ENCODE data around the gene KLHL35. TPM values are rescaled to one million over a fixed set of nuclear protein-coding genes. Genes with fewer than 3 reads are reported as not detected.

KLHL35 gene
- total and polyA plus RNA-seq, 2 experiments from 2014 or later = 0.63 to 1.7 TPM

- no peak for TF ChIP-seq CTCF (IDR thresholded peaks at IDR 0.05; ENCODE audit: poor library complexity)
- no peak for TF ChIP-seq EZH2 (IDR thresholded peaks at IDR 0.05; ENCODE audit: borderline replicate concordance)
- no peak for TF ChIP-seq EZH2phosphoT487 (IDR thresholded peaks at IDR 0.05; ENCODE audit: low read depth, severe bottlenecking, unreplicated experiment)
- H3K36me3 ChIP-seq (replicated peaks; ENCODE audit: insufficient read depth, low read depth) = no peaks in the 10 kb centered on the region
These were observed 9.3 kb upstream of the KLHL35 start for GRCh38 chr11:75442161-75442885.

GRCh38 chr11:75441804-75442132, 8.8 kb upstream of the KLHL35 start:
- Histone ChIP-seq H3K79me2 (no peaks in the 10 kb centered on the region), H3K4me2 (no peak overlapping the region), H3K9me3 (ENCODE audit: low read depth) (no peaks in the 10 kb centered on the region), H3K9me2 (replicated peaks; ENCODE audit: insufficient read depth) (no peaks in the 10 kb centered on the region), H3K4me1 (ENCODE audit: insufficient read depth) (no peaks in the 10 kb centered on the region), H2AFZ (no peak overlapping the region), H4K20me1 (ENCODE audit: insufficient read depth, poor library complexity, severe bottlenecking) (no peaks in the 10 kb centered on the region), H3K27me3 (no peaks in the 10 kb centered on the region), H3K36me3 (replicated peaks; ENCODE audit: insufficient read depth, low read depth) (no peaks in the 10 kb centered on the region), H3K27ac (no peak overlapping the region), H3K4me3 (no peak overlapping the region)
- 83% methylated on average over 7 of the region's 7 CpGs for WGBS (ENCODE audit: low lambda C conversion rate, missing lambda C conversion rate)
- no peak for TF ChIP-seq CTCF (IDR thresholded peaks at IDR 0.05; ENCODE audit: poor library complexity)
- no peak for TF ChIP-seq EZH2phosphoT487 (IDR thresholded peaks at IDR 0.05; ENCODE audit: low read depth, severe bottlenecking, unreplicated experiment)
- no peak for TF ChIP-seq EZH2 (IDR thresholded peaks at IDR 0.05; ENCODE audit: borderline replicate concordance)
- no peak for DNase-seq (ENCODE audit: low spot score)

More at GRCh38 chr11:75442161-75442885, 9.3 kb upstream of the KLHL35 start:
- H3K4me2 ChIP-seq = no peak overlapping the region
- WGBS (ENCODE audit: low lambda C conversion rate, missing lambda C conversion rate) = 89% methylated on average over 15 of the region's 15 CpGs
- no peak overlapping the region for H3K27ac ChIP-seq
- H3K9me3 ChIP-seq (ENCODE audit: low read depth) = no peaks in the 10 kb centered on the region
- no peak overlapping the region for H2AFZ ChIP-seq
- no peaks in the 10 kb centered on the region for H3K79me2 ChIP-seq
- no peaks in the 10 kb centered on the region for H3K27me3 ChIP-seq
- no peaks in the 10 kb centered on the region for H3K4me1 ChIP-seq (ENCODE audit: insufficient read depth)
- no peak for DNase-seq (ENCODE audit: low spot score)
- no peak overlapping the region for H3K4me3 ChIP-seq
- H4K20me1 ChIP-seq (ENCODE audit: insufficient read depth, poor library complexity, severe bottlenecking) = no peaks in the 10 kb centered on the region
- H3K9me2 ChIP-seq (replicated peaks; ENCODE audit: insufficient read depth) = no peaks in the 10 kb centered on the region

GRCh38 chr11:75440960-75441803, 8.2 kb upstream of the KLHL35 start:
- H3K36me3 ChIP-seq (replicated peaks; ENCODE audit: insufficient read depth, low read depth) = no peaks in the 10 kb centered on the region
- H3K4me1 ChIP-seq (ENCODE audit: insufficient read depth) = no peaks in the 10 kb centered on the region
- H2AFZ ChIP-seq = no peak overlapping the region
- no peak for DNase-seq (ENCODE audit: low spot score)
- H3K9me2 ChIP-seq (replicated peaks; ENCODE audit: insufficient read depth) = no peaks in the 10 kb centered on the region
- TF ChIP-seq EZH2phosphoT487 (IDR thresholded peaks at IDR 0.05; ENCODE audit: low read depth, severe bottlenecking, unreplicated experiment) (no peak), CTCF (IDR thresholded peaks at IDR 0.05; ENCODE audit: poor library complexity) (no peak), EZH2 (IDR thresholded peaks at IDR 0.05; ENCODE audit: borderline replicate concordance) (no peak)
- H3K9me3 ChIP-seq (ENCODE audit: low read depth) = no peaks in the 10 kb centered on the region
- no peaks in the 10 kb centered on the region for H3K79me2 ChIP-seq
- H3K27ac ChIP-seq = no peak overlapping the region
- no peak overlapping the region for H3K4me2 ChIP-seq
- H3K4me3 ChIP-seq = no peak overlapping the region
- H3K27me3 ChIP-seq = no peaks in the 10 kb centered on the region
- no peaks in the 10 kb centered on the region for H4K20me1 ChIP-seq (ENCODE audit: insufficient read depth, poor library complexity, severe bottlenecking)
- WGBS (ENCODE audit: low lambda C conversion rate, missing lambda C conversion rate) = 87% methylated on average over 23 of the region's 27 CpGs
